HepG2 (cell line): ENCODE measurements around the gene AWAT2. TPM values are rescaled to one million over a fixed set of nuclear protein-coding genes. Genes with fewer than 3 reads are reported as not detected.

Experiments used
- ATAC-seq: fragments of 200-7000 bp; cut with Tn5 transposase; 3 replicates; pipeline ENCODE4 v1.9.1; 2020; ENCODE audit warnings: mild to moderate bottlenecking, moderate library complexity
- BruUV-seq: library from RNA; stranded (reverse); fragments of 400-500 nt; replicated peaks from 2 replicates; lab custom pipeline; 2021; lab: Mats Ljungman, UMichigan
- CTCF ChIA-PET: fragments of 300-600 bp; formaldehyde crosslinking; extraction: SDS; loops from one replicate; lab custom pipeline; 2021; ENCODE audit warnings: low total read pairs, inconsistent platforms, low intra/inter-chr PET ratio; lab: Yijun Ruan, JAX
- POLR2A ChIA-PET: fragments of 350-600 bp; sonication (Branson Sonifier 250); formaldehyde crosslinking; loops from one replicate; lab custom pipeline; 2020; ENCODE audit warnings: antibody characterized with exemption, inconsistent platforms; lab: Yijun Ruan, JAX
- DNase-seq: peaks from one replicate; pipeline ENCODE4 v3.0.0-alpha.2; 2015; ENCODE audit warnings: low spot score
- FAIRE-seq: peaks from 3 replicates; lab custom pipeline; 2011; peaks lifted over from hg19 to GRCh38; lab: Jason Lieb, UNC
- H2AFZ ChIP-seq: one replicate; pipeline ENCODE4 v1.6.1; 2011; ENCODE audit warnings: low read length, inconsistent platforms
- H3K27ac ChIP-seq: fragments of 300-600 bp; 3 replicates; pipeline ENCODE4 v1.8.0; 2011; ENCODE audit warnings: mixed run types, mild to moderate bottlenecking, mixed read lengths, low read length, inconsistent platforms; ENCODE audit not compliant: insufficient read depth; ENCODE audit errors: extremely low read length
- H3K27me3 ChIP-seq, 2 experiments: fragments of 200-600 bp in 1 of 2; 2 replicates in 1 of 2; 3 replicates in 1 of 2; pipeline versions ENCODE4 v1.6.0 to v1.8.0; 2011; ENCODE audit warnings: low read length in 2 of 2, mild to moderate bottlenecking in 2 of 2, moderate library complexity in 2 of 2, inconsistent platforms in 1 of 2; ENCODE audit not compliant: insufficient read depth in 2 of 2, control insufficient read depth in 1 of 2
- H3K36me3 ChIP-seq, 2 experiments: fragments of 200-600 bp in 1 of 2; replicated peaks in 1 of 2; 2 replicates in 1 of 2; 3 replicates in 1 of 2; pipeline versions ENCODE4 v1.5.1 to v1.8.0; 2011; ENCODE audit warnings: low read length in 2 of 2, inconsistent platforms in 1 of 2; ENCODE audit not compliant: insufficient read depth in 2 of 2, control insufficient read depth in 1 of 2
- H3K4me1 ChIP-seq: 2 replicates; pipeline ENCODE4 v1.5.1; 2012; ENCODE audit warnings: low read length, inconsistent platforms; ENCODE audit not compliant: insufficient read depth
- H3K4me2 ChIP-seq: 2 replicates; pipeline ENCODE4 v1.6.0; 2011; ENCODE audit warnings: low read depth, low read length, inconsistent platforms
- H3K4me3 ChIP-seq, 3 experiments: fragments of 200-600 bp in 1 of 3; sonication (generic), shearing (Covaris generic) in 1 of 3; replicated peaks in 1 of 3; 2 replicates each; pipeline ENCODE4 v1.5.1; 2011 to 2016; ENCODE audit warnings: low read length in 3 of 3, inconsistent platforms in 2 of 3, low read depth in 2 of 3, mild to moderate bottlenecking in 2 of 3, control low read depth in 1 of 3, mixed read lengths in 1 of 3; ENCODE audit not compliant: insufficient read depth in 1 of 3
- H3K79me2 ChIP-seq: one replicate; pipeline ENCODE4 v1.6.1; 2011; ENCODE audit warnings: low read length, inconsistent platforms; ENCODE audit not compliant: insufficient read depth
- H3K9ac ChIP-seq: 2 replicates; pipeline ENCODE4 v1.6.0; 2011; ENCODE audit warnings: mild to moderate bottlenecking, low read depth, low read length, inconsistent platforms; ENCODE audit not compliant: insufficient read depth
- H3K9me3 ChIP-seq: 2 replicates; pipeline ENCODE4 v1.5.1; 2012; ENCODE audit warnings: mild to moderate bottlenecking, low read length
- H4K20me1 ChIP-seq: 2 replicates; pipeline ENCODE4 v1.6.0; 2011; ENCODE audit warnings: inconsistent platforms, mild to moderate bottlenecking, low read length, moderate library complexity; ENCODE audit not compliant: insufficient read depth
- ATM ChIP-seq: fragments of 450-650 bp; IDR thresholded peaks from 2 replicates; pipeline ENCODE4 v1.7.1; 2017; ENCODE audit warnings: mild to moderate bottlenecking, borderline replicate concordance
- FOXA3 ChIP-seq: IDR thresholded peaks from 2 replicates; pipeline ENCODE4 v1.6.1; 2016; ENCODE audit warnings: missing genetic modification reagents, missing compliant biosample characterization
- IRX3 ChIP-seq: sonication (generic); formaldehyde crosslinking; IDR thresholded peaks from 2 replicates; pipeline ENCODE4 v1.8.1; 2023; ENCODE audit warnings: mild to moderate bottlenecking, low read depth, missing genetic modification reagents, borderline replicate concordance
- KDM3A ChIP-seq: IDR thresholded peaks from 2 replicates; pipeline ENCODE4 v1.6.1; 2018; ENCODE audit warnings: low read depth, missing compliant biosample characterization
- KDM5A ChIP-seq: fragments of 200-600 bp; sonication (generic); IDR thresholded peaks from 2 replicates; pipeline ENCODE4 v1.7.0; 2018; ENCODE audit warnings: antibody characterized with exemption, mild to moderate bottlenecking, low read length, borderline replicate concordance
- KDM6A ChIP-seq: IDR thresholded peaks from 2 replicates; pipeline ENCODE4 v1.6.1; 2016; ENCODE audit warnings: low read depth
- NFE2 ChIP-seq: sonication (generic); formaldehyde crosslinking; IDR thresholded peaks from 2 replicates; pipeline ENCODE4 v1.4.0; 2020; ENCODE audit warnings: missing genetic modification reagents
- NR2C2 ChIP-seq: sonication (generic); formaldehyde crosslinking; IDR thresholded peaks from 2 replicates; pipeline ENCODE4 v1.4.0; 2020; ENCODE audit warnings: missing genetic modification reagents, mild to moderate bottlenecking, moderate library complexity, borderline replicate concordance
- ZNF451 ChIP-seq: sonication (generic); formaldehyde crosslinking; IDR thresholded peaks from 2 replicates; pipeline ENCODE4 v1.5.0; 2020; ENCODE audit warnings: mild to moderate bottlenecking, missing genetic modification reagents
- ZNF737 ChIP-seq: sonication (generic); formaldehyde crosslinking; IDR thresholded peaks from 2 replicates; pipeline ENCODE4 v1.5.0; 2020; ENCODE audit warnings: missing genetic modification reagents, mild to moderate bottlenecking, borderline replicate concordance
- ZNF766 ChIP-seq: sonication (generic); formaldehyde crosslinking; IDR thresholded peaks from 2 replicates; pipeline ENCODE4 v1.5.0; 2020; ENCODE audit warnings: missing genetic modification reagents, borderline replicate concordance
- in situ Hi-C: cut with HindIII; loops from 2 replicates; pipeline ENCODE4 v1.10.0; 2017; ENCODE audit warnings: low pct_unique_long_range_greater_than_20kb; ENCODE audit not compliant: extremely low pct_ligation_motif_present
- intact Hi-C: fragments of 100-400 bp; cut with micrococcal nuclease; formaldehyde crosslinking; loops from one replicate; pipeline ENCODE4 v1.10.0; 2022; ENCODE audit not compliant: unreplicated experiment
- polyA plus RNA-seq, 8 experiments: library from polyadenylated mRNA; depleted of rRNA in 3 of 8; stranded (reverse) in 7 of 8; unstranded in 1 of 8; fragments of >200 nt; fragmentation: Illumina TruSeq in 4 of 8; extraction: Trizol in 4 of 8; gene quantifications; 2 replicates each; pipeline versions ENCODE4 v1.2.1 to v1.2.3, GENCODE V29; 2011 to 2016; ENCODE audit warnings: low read depth in 4 of 8, missing spikeins in 1 of 8, mixed read lengths in 1 of 8; ENCODE audit not compliant: insufficient read depth in 1 of 8
- total RNA-seq, 5 experiments: library from RNA; depleted of rRNA; stranded (reverse); fragments of >200 nt; fragmentation: Illumina TruSeq; extraction: Trizol; gene quantifications; 2 replicates each; pipeline ENCODE4 v1.2.3, GENCODE V29; 2016; ENCODE audit warnings: low read depth in 1 of 5
- TF ChIP-seq, protein P1 (sequence below): sonication (generic); formaldehyde crosslinking; IDR thresholded peaks from 2 replicates; pipeline ENCODE4 v1.5.0; 2020; ENCODE audit warnings: mild to moderate bottlenecking, missing genetic modification reagents
- TF ChIP-seq, protein P2 (sequence below): sonication (generic); formaldehyde crosslinking; conservative IDR thresholded peaks from 2 replicates; pipeline ENCODE4 v1.4.0; 2020; ENCODE audit warnings: missing genetic modification reagents
- TF ChIP-seq, protein P3 (sequence below): sonication (generic); formaldehyde crosslinking; IDR thresholded peaks from 2 replicates; pipeline ENCODE4 v1.5.1; 2020; ENCODE audit warnings: mild to moderate bottlenecking, missing genetic modification reagents, moderate library complexity

AWAT2 gene
- total and polyA plus RNA-seq, 2 of the 13 experiments (the other 11 are each of a cell fraction or from before 2014, with no cell fraction given) = not detected

DNA sequence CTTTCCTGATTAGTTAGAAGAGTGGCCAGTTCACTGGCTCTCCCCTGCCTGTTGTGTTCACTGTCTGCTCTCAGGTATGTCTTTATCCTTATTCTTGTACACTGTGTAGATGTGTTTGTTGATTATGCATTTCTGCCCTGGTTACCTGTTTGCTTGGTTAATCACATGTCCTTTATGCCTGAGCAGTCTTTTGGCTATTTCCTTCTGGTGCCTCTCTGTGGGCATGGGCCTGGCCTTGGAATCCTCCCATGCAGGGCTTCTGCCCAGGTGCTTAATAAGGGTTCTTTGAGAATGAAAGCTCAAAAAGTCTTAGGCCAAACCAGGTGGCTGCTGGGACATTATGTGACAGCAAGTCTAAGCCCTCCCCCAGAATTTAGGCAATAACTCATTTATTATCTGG is 39.0 kb upstream of the AWAT2 start:
- Histone ChIP-seq H3K27me3 (no peaks in the 10 kb centered on the region), H2AFZ (no peak overlapping the region), H3K79me2 (no peaks in the 10 kb centered on the region), H4K20me1 (no peaks in the 10 kb centered on the region), H3K4me2 (no peak overlapping the region), H3K9ac (no peak overlapping the region), H3K4me3 (no peak overlapping the region), H3K9me3 (no peaks in the 10 kb centered on the region), H3K4me1 (no peaks in the 10 kb centered on the region), H3K27ac (no peak overlapping the region), H3K36me3 (no peaks in the 10 kb centered on the region)
- ChIA-PET POLR2A (no interaction called here), CTCF (no interaction called here)
- intact Hi-C loops = no loop called here
- BruUV-seq = no TSS peak
- no peak for ATAC-seq
- in situ Hi-C loops = no loop called here
- no peak for DNase-seq
- no peak for FAIRE-seq
- TF ChIP-seq ZNF766 = no peak
- TF ChIP-seq, protein P1, sequence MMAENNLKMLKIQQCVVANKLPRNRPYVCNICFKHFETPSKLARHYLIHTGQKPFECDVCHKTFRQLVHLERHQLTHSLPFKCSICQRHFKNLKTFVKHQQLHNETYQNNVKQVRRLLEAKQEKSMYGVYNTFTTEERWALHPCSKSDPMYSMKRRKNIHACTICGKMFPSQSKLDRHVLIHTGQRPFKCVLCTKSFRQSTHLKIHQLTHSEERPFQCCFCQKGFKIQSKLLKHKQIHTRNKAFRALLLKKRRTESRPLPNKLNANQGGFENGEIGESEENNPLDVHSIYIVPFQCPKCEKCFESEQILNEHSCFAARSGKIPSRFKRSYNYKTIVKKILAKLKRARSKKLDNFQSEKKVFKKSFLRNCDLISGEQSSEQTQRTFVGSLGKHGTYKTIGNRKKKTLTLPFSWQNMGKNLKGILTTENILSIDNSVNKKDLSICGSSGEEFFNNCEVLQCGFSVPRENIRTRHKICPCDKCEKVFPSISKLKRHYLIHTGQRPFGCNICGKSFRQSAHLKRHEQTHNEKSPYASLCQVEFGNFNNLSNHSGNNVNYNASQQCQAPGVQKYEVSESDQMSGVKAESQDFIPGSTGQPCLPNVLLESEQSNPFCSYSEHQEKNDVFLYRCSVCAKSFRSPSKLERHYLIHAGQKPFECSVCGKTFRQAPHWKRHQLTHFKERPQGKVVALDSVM = no peak
- TF ChIP-seq ZNF451 = no peak
- TF ChIP-seq KDM3A (CRISPR knock-in tag) = no peak
- TF ChIP-seq, protein P2, sequence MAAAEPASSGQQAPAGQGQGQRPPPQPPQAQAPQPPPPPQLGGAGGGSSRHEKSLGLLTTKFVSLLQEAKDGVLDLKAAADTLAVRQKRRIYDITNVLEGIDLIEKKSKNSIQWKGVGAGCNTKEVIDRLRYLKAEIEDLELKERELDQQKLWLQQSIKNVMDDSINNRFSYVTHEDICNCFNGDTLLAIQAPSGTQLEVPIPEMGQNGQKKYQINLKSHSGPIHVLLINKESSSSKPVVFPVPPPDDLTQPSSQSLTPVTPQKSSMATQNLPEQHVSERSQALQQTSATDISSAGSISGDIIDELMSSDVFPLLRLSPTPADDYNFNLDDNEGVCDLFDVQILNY (CRISPR knock-in tag) = no peak
- TF ChIP-seq, protein P3, sequence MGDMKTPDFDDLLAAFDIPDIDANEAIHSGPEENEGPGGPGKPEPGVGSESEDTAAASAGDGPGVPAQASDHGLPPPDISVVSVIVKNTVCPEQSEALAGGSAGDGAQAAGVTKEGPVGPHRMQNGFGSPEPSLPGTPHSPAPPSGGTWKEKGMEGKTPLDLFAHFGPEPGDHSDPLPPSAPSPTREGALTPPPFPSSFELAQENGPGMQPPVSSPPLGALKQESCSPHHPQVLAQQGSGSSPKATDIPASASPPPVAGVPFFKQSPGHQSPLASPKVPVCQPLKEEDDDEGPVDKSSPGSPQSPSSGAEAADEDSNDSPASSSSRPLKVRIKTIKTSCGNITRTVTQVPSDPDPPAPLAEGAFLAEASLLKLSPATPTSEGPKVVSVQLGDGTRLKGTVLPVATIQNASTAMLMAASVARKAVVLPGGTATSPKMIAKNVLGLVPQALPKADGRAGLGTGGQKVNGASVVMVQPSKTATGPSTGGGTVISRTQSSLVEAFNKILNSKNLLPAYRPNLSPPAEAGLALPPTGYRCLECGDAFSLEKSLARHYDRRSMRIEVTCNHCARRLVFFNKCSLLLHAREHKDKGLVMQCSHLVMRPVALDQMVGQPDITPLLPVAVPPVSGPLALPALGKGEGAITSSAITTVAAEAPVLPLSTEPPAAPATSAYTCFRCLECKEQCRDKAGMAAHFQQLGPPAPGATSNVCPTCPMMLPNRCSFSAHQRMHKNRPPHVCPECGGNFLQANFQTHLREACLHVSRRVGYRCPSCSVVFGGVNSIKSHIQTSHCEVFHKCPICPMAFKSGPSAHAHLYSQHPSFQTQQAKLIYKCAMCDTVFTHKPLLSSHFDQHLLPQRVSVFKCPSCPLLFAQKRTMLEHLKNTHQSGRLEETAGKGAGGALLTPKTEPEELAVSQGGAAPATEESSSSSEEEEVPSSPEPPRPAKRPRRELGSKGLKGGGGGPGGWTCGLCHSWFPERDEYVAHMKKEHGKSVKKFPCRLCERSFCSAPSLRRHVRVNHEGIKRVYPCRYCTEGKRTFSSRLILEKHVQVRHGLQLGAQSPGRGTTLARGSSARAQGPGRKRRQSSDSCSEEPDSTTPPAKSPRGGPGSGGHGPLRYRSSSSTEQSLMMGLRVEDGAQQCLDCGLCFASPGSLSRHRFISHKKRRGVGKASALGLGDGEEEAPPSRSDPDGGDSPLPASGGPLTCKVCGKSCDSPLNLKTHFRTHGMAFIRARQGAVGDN (CRISPR knock-in tag) = no peak
- TF ChIP-seq ATM = no peak
- TF ChIP-seq NFE2 (CRISPR knock-in tag) = no peak
- no peak for TF ChIP-seq FOXA3 (CRISPR knock-in tag)
- TF ChIP-seq NR2C2 = no peak
- TF ChIP-seq ZNF737 (CRISPR knock-in tag) = no peak
- TF ChIP-seq KDM6A (CRISPR knock-in tag) = no peak
- TF ChIP-seq KDM5A = no peak
- TF ChIP-seq IRX3 = no peak
